Endothelial cell of umbilical vein (primary cell): ENCODE results near the gene CCR2.

Experiments used
- CTCF ChIP-seq, 2 donors: IDR thresholded peaks; 1 replicate in 1 of 2; 2 replicates in 1 of 2; pipeline ENCODE4 v1.5.1; 2011; ENCODE audit warnings: low read length in 2 of 2, mild to moderate bottlenecking in 2 of 2, moderate library complexity in 2 of 2, control low read depth in 1 of 2, inconsistent platforms in 1 of 2, low read depth in 1 of 2; ENCODE audit not compliant: insufficient read depth in 1 of 2; ENCODE audit errors: extremely low read depth in 1 of 2
- POLR2A ChIP-seq: IDR thresholded peaks from 2 replicates; pipeline ENCODE4 v1.6.1; 2012; ENCODE audit warnings: low read depth, mild to moderate bottlenecking, control low read depth, low read length
- POLR2AphosphoS5 ChIP-seq: IDR thresholded peaks from 2 replicates; pipeline ENCODE4 v1.6.1; 2012; ENCODE audit warnings: low read depth, mild to moderate bottlenecking, control low read depth, low read length, moderate library complexity; ENCODE audit not compliant: insufficient read depth

- TF ChIP-seq CTCF (IDR thresholded peaks at IDR 0.05; ENCODE audit: extremely low read depth in 1 of 2, insufficient read depth in 1 of 2, low read depth in 1 of 2, low read length in 2 of 2): no peak
- TF ChIP-seq POLR2AphosphoS5: no peak
- no peak for TF ChIP-seq POLR2A
These were observed 54.9 kb downstream of the CCR2 start for GRCh38 chr3:46408853-46409252.
